ENCODE data around the gene PCSK5. TPM values are rescaled to one million over a fixed set of nuclear protein-coding genes. Genes with fewer than 3 reads are reported as not detected.

Gene PCSK5
- total RNA-seq, 1 donor from 2014 or later, result 30.7 TPM

DNA sequence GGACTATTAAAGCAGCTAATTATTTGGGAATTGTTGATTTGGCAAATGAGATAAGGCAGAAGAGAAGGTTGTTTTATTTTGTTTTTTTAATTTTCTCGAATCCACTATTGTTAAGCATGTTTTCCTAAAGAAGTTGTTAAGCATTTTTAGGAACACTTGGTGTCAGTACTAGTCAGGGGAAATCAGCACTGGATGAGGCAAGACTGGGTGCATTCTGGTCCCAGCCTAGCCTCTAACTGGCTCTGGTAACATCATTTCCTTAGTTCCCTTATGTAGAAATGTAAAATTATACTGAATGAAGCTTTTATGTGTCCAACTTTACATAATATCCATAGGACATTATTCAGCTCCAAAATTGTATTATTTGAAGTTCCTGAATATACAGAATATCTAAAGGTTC is 196.1 kb downstream of the PCSK5 start:
- TF ChIP-seq, protein P1, sequence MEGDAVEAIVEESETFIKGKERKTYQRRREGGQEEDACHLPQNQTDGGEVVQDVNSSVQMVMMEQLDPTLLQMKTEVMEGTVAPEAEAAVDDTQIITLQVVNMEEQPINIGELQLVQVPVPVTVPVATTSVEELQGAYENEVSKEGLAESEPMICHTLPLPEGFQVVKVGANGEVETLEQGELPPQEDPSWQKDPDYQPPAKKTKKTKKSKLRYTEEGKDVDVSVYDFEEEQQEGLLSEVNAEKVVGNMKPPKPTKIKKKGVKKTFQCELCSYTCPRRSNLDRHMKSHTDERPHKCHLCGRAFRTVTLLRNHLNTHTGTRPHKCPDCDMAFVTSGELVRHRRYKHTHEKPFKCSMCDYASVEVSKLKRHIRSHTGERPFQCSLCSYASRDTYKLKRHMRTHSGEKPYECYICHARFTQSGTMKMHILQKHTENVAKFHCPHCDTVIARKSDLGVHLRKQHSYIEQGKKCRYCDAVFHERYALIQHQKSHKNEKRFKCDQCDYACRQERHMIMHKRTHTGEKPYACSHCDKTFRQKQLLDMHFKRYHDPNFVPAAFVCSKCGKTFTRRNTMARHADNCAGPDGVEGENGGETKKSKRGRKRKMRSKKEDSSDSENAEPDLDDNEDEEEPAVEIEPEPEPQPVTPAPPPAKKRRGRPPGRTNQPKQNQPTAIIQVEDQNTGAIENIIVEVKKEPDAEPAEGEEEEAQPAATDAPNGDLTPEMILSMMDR (conservative IDR thresholded peaks at IDR 0.05), result no peak
- Mint-ChIP-seq H3K27ac (no peak overlapping the region), H3K4me3 (no peak overlapping the region), H3K27me3 (no peaks in the 10 kb centered on the region), H3K4me1 (ENCODE audit: unreplicated experiment) (peaks cover 12% of the 10 kb centered on the region), H3K9me3 (peaks cover 3% of the 10 kb centered on the region), H3K36me3 (peaks cover 11% of the 10 kb centered on the region)
- DNase-seq (ENCODE audit: extremely low spot score, unreplicated experiment), result no peak

DNA sequence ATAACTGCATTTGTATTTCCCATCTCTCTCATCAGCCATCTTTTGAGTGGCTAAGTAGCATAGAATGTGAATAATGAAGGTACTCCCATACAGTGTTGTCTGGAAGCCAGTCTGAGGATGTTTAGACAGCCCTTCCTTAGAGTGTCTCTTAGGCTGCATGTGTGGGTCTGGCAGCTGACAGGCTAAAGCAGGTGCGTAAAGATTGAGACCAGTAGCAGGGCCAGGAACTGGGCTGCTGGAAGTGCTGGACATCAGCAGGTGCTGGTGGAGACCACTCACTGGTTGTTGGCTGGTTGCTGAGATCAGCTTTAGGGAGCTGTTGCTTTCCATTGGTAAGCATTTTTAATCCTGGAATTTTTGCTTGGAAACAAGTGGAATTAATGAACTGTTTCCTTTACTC is 197.5 kb downstream of the PCSK5 start:
- no peak overlapping the region for H3K4me3 Mint-ChIP-seq
- H3K27ac Mint-ChIP-seq, result no peak overlapping the region
- TF ChIP-seq, protein P1 (conservative IDR thresholded peaks at IDR 0.05), result no peak
- H3K36me3 Mint-ChIP-seq, result peaks cover 8% of the 10 kb centered on the region
- H3K9me3 Mint-ChIP-seq, result peaks cover 3% of the 10 kb centered on the region
- DNase-seq (ENCODE audit: extremely low spot score, unreplicated experiment), result no peak
- peaks cover 16% of the 10 kb centered on the region for H3K4me1 Mint-ChIP-seq (ENCODE audit: unreplicated experiment)
- H3K27me3 Mint-ChIP-seq, result no peaks in the 10 kb centered on the region

DNA sequence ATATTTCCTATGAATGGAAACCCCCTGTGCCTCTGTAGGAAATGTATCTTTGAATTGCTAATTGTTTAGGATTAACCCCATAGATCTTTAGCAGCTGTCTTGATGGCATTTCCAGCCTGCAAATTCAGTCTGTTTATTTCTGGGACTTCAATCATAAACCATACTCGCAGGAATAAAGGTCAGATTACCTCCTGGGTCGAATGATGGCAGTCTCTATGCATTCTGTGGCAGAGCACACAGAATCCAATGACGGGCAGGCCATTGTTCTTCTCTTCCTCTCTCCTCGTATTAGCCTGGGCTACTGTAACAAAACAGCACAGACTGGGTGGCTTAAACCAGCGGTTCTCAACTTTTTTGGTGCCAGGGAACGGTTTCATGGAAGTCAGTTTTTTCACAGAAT is 199.9 kb downstream of the PCSK5 start:
- H3K27me3 Mint-ChIP-seq, result no peaks in the 10 kb centered on the region
- H3K4me3 Mint-ChIP-seq, result no peak overlapping the region
- H3K36me3 Mint-ChIP-seq, result peaks cover 9% of the 10 kb centered on the region
- no peak overlapping the region for H3K27ac Mint-ChIP-seq
- DNase-seq (ENCODE audit: extremely low spot score, unreplicated experiment), result no peak
- peaks cover 3% of the 10 kb centered on the region for H3K9me3 Mint-ChIP-seq
- TF ChIP-seq, protein P1 (conservative IDR thresholded peaks at IDR 0.05), result no peak
- peaks cover 15% of the 10 kb centered on the region for H3K4me1 Mint-ChIP-seq (ENCODE audit: unreplicated experiment)

- Mint-ChIP-seq H3K9me3 (peaks cover 3% of the 10 kb centered on the region), H3K27ac (no peak overlapping the region), H3K27me3 (no peaks in the 10 kb centered on the region), H3K4me3 (no peak overlapping the region), H3K4me1 (ENCODE audit: unreplicated experiment) (peaks cover 12% of the 10 kb centered on the region), H3K36me3 (peaks cover 9% of the 10 kb centered on the region)
- TF ChIP-seq, protein P1 (conservative IDR thresholded peaks at IDR 0.05), result no peak
- no peak for DNase-seq (ENCODE audit: extremely low spot score, unreplicated experiment)
These were observed 200.4 kb downstream of the PCSK5 start for GRCh38 chr9:76090909-76091308.

DNA sequence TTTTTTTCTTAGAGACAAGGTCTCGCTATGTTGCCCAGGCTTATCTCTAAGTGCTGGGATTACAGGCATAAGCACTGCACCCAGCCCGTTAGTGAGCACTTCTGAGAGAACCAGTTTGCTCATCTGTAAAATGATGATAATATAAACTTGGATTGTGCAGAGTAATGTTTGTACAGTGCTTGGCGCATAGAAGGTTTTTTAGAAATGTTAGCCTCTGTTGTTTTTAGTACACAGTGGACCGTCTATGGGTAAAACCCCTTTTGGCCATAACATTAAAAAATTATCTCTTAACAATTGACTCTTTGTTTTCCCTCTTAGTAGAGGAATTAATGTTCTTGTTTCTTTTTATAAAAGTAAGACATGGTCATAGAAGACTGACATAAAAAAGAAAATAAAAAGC is 202.1 kb downstream of the PCSK5 start:
- no peak overlapping the region for H3K27ac Mint-ChIP-seq
- peaks cover 12% of the 10 kb centered on the region for H3K4me1 Mint-ChIP-seq (ENCODE audit: unreplicated experiment)
- no peak overlapping the region for H3K4me3 Mint-ChIP-seq
- H3K9me3 Mint-ChIP-seq, result peaks cover 3% of the 10 kb centered on the region
- DNase-seq (ENCODE audit: extremely low spot score, unreplicated experiment), result no peak
- H3K27me3 Mint-ChIP-seq, result no peaks in the 10 kb centered on the region
- TF ChIP-seq, protein P1 (conservative IDR thresholded peaks at IDR 0.05), result no peak
- H3K36me3 Mint-ChIP-seq, result peaks cover 9% of the 10 kb centered on the region

- H3K9me3 Mint-ChIP-seq, result peaks cover 1% of the 10 kb centered on the region
- H3K27ac Mint-ChIP-seq, result no peak overlapping the region
- H3K27me3 Mint-ChIP-seq, result no peaks in the 10 kb centered on the region
- TF ChIP-seq, protein P1 (conservative IDR thresholded peaks at IDR 0.05), result no peak
- DNase-seq (ENCODE audit: extremely low spot score, unreplicated experiment), result no peak
- peaks cover 19% of the 10 kb centered on the region for H3K36me3 Mint-ChIP-seq
- H3K4me3 Mint-ChIP-seq, result no peak overlapping the region
- H3K4me1 Mint-ChIP-seq (ENCODE audit: unreplicated experiment), result peaks cover 13% of the 10 kb centered on the region
These were observed 205.1 kb downstream of the PCSK5 start for GRCh38 chr9:76095585-76095984.
